WTC11 (cell line): ENCODE results near the gene WARS2.

ENCODE experiments used
- CREB1 ChIP-seq: sonication (generic); formaldehyde crosslinking; IDR thresholded peaks from 2 replicates; pipeline ENCODE4 v1.8.0; 2023; ENCODE audit warnings: mild to moderate bottlenecking, missing genetic modification reagents
- ESRRA ChIP-seq: sonication (generic); formaldehyde crosslinking; IDR thresholded peaks from 2 replicates; pipeline ENCODE4 v1.8.1; 2022; ENCODE audit warnings: mild to moderate bottlenecking, missing genetic modification reagents, borderline replicate concordance
- GABPB1 ChIP-seq: sonication (generic); formaldehyde crosslinking; IDR thresholded peaks from 2 replicates; pipeline ENCODE4 v1.8.1; 2023; ENCODE audit warnings: mild to moderate bottlenecking, missing genetic modification reagents
- NR2C2 ChIP-seq: sonication (generic); formaldehyde crosslinking; IDR thresholded peaks from 2 replicates; pipeline ENCODE4 v1.8.0; 2022; ENCODE audit warnings: mild to moderate bottlenecking, missing genetic modification reagents
- TCF7 ChIP-seq: sonication (generic); formaldehyde crosslinking; IDR thresholded peaks from 2 replicates; pipeline ENCODE4 v1.8.0; 2022; ENCODE audit warnings: mild to moderate bottlenecking, low read depth, missing genetic modification reagents, moderate library complexity
- ZNF232 ChIP-seq: sonication (generic); formaldehyde crosslinking; IDR thresholded peaks from 2 replicates; pipeline ENCODE4 v1.8.0; 2022; ENCODE audit warnings: mild to moderate bottlenecking, missing genetic modification reagents
- TF ChIP-seq, protein P1 (sequence below): sonication (generic); formaldehyde crosslinking; IDR thresholded peaks from 2 replicates; pipeline ENCODE4 v1.8.0; 2023; ENCODE audit warnings: missing genetic modification reagents
- TF ChIP-seq, protein P2 (sequence below): fragments of 200-600 bp; IDR thresholded peaks from 2 replicates; pipeline ENCODE4 v1.8.0; 2022; ENCODE audit warnings: antibody characterized with exemption
- TF ChIP-seq, protein P3 (sequence below): sonication (generic); formaldehyde crosslinking; IDR thresholded peaks from 2 replicates; pipeline ENCODE4 v1.8.1; 2023; ENCODE audit warnings: mild to moderate bottlenecking, missing genetic modification reagents

DNA sequence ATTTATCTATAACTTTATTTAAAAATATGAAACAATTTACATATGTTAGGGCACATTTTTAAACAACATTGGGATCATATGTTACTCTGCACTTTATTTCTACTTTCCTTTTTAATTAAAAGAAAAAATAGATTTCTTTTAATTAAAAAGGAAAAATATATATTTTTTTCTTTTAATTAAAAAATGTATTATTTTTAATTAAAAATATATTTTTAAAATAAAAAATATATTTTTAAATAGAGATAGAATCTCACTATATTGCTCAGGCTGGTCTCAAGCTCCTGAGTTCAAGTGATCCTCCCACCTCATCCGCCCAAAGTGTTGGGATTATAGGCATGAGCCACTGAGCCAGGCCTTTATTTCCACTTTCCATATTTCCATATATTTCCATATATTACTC is 36.7 kb downstream of the WARS2 start:
- TF ChIP-seq, protein P1, sequence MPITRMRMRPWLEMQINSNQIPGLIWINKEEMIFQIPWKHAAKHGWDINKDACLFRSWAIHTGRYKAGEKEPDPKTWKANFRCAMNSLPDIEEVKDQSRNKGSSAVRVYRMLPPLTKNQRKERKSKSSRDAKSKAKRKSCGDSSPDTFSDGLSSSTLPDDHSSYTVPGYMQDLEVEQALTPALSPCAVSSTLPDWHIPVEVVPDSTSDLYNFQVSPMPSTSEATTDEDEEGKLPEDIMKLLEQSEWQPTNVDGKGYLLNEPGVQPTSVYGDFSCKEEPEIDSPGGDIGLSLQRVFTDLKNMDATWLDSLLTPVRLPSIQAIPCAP (CRISPR knock-in tag) = no peak
- TF ChIP-seq NR2C2 (CRISPR knock-in tag) (no peak), ESRRA (no peak), ZNF232 (CRISPR knock-in tag) (no peak), GABPB1 (CRISPR knock-in tag) (no peak), TCF7 (CRISPR knock-in tag) (no peak), CREB1 (CRISPR knock-in tag) (no peak)
- TF ChIP-seq, protein P2, sequence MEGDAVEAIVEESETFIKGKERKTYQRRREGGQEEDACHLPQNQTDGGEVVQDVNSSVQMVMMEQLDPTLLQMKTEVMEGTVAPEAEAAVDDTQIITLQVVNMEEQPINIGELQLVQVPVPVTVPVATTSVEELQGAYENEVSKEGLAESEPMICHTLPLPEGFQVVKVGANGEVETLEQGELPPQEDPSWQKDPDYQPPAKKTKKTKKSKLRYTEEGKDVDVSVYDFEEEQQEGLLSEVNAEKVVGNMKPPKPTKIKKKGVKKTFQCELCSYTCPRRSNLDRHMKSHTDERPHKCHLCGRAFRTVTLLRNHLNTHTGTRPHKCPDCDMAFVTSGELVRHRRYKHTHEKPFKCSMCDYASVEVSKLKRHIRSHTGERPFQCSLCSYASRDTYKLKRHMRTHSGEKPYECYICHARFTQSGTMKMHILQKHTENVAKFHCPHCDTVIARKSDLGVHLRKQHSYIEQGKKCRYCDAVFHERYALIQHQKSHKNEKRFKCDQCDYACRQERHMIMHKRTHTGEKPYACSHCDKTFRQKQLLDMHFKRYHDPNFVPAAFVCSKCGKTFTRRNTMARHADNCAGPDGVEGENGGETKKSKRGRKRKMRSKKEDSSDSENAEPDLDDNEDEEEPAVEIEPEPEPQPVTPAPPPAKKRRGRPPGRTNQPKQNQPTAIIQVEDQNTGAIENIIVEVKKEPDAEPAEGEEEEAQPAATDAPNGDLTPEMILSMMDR = no peak
- TF ChIP-seq, protein P3, sequence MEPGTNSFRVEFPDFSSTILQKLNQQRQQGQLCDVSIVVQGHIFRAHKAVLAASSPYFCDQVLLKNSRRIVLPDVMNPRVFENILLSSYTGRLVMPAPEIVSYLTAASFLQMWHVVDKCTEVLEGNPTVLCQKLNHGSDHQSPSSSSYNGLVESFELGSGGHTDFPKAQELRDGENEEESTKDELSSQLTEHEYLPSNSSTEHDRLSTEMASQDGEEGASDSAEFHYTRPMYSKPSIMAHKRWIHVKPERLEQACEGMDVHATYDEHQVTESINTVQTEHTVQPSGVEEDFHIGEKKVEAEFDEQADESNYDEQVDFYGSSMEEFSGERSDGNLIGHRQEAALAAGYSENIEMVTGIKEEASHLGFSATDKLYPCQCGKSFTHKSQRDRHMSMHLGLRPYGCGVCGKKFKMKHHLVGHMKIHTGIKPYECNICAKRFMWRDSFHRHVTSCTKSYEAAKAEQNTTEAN (CRISPR knock-in tag) = no peak
